PC-3 (cell line): ENCODE data around the gene ELMO3. TPM values are rescaled to one million over a fixed set of nuclear protein-coding genes. Genes with fewer than 3 reads are reported as not detected.

Experiments
- ATAC-seq: fragments of 200-7000 bp; cut with Tn5 transposase; 2 replicates; pipeline ENCODE4 v1.9.1; 2020; ENCODE audit warnings: mild to moderate bottlenecking, moderate library complexity
- BruUV-seq: library from RNA; stranded (reverse); fragments of 400-500 nt; replicated peaks from 2 replicates; lab custom pipeline; 2021; lab: Mats Ljungman, UMichigan
- CTCF ChIA-PET: fragments of 300-600 bp; sonication (Branson Sonifier 250); formaldehyde crosslinking; loops from one replicate; lab custom pipeline; 2022; ENCODE audit warnings: antibody characterized with exemption; lab: Charles Lee
- POLR2A ChIA-PET: fragments of 300-600 bp; sonication (Branson Sonifier 250); formaldehyde crosslinking; loops from one replicate; lab custom pipeline; 2022; ENCODE audit warnings: antibody characterized with exemption; ENCODE audit not compliant: unreplicated experiment; lab: Charles Lee
- DNase-seq: peaks from one replicate; pipeline ENCODE4 v3.0.0-alpha.2; 2015
- H2AFZ ChIP-seq: fragments of 300-600 bp; sonication (generic); 2 replicates; pipeline ENCODE4 v1.6.0; 2016; ENCODE audit warnings: antibody characterized with exemption, low read length
- H3F3A ChIP-seq: fragments of 300-600 bp; sonication (generic); one replicate; pipeline ENCODE4 v1.6.0; 2017; ENCODE audit warnings: antibody characterized with exemption, low read length, control low read depth, mild to moderate bottlenecking; ENCODE audit not compliant: unreplicated experiment
- H3K27ac ChIP-seq: fragments of 300-600 bp; sonication (generic); 2 replicates; pipeline ENCODE4 v1.5.1; 2016; ENCODE audit warnings: mild to moderate bottlenecking, low read length
- H3K27me3 ChIP-seq: fragments of 300-600 bp; sonication (generic); 2 replicates; pipeline ENCODE4 v1.6.1; 2016; ENCODE audit warnings: low read length, mixed read lengths
- H3K36me3 ChIP-seq: fragments of 300-600 bp; sonication (generic); 2 replicates; pipeline ENCODE4 v1.6.1; 2016; ENCODE audit warnings: low read depth, mixed run types, low read length, mixed read lengths
- H3K4me1 ChIP-seq: fragments of 300-600 bp; sonication (generic); 2 replicates; pipeline ENCODE4 v1.5.1; 2016; ENCODE audit warnings: low read length; ENCODE audit not compliant: insufficient read depth
- H3K4me2 ChIP-seq: fragments of 300-600 bp; sonication (generic); 2 replicates; pipeline ENCODE4 v1.6.0; 2016; ENCODE audit warnings: low read length
- H3K4me3 ChIP-seq: fragments of 300-600 bp; sonication (generic); 2 replicates; pipeline ENCODE4 v1.5.1; 2016; ENCODE audit warnings: mild to moderate bottlenecking, low read length, mixed read lengths
- H3K79me2 ChIP-seq: fragments of 300-600 bp; sonication (generic); 2 replicates; pipeline ENCODE4 v1.6.1; 2017; ENCODE audit warnings: low read length, mixed read lengths
- H3K9ac ChIP-seq: fragments of 300-600 bp; sonication (generic); 2 replicates; pipeline ENCODE4 v1.6.0; 2016; ENCODE audit warnings: mild to moderate bottlenecking, low read length
- H3K9me2 ChIP-seq: fragments of 300-600 bp; sonication (generic); replicated peaks from 2 replicates; pipeline ENCODE4 v1.6.1; 2016; ENCODE audit warnings: mixed run types, low read length, mixed read lengths
- H3K9me3 ChIP-seq: fragments of 300-600 bp; sonication (generic); 2 replicates; pipeline ENCODE4 v1.6.1; 2016; ENCODE audit warnings: low read length, mixed read lengths
- H4K20me1 ChIP-seq: fragments of 300-600 bp; sonication (generic); 2 replicates; pipeline ENCODE4 v1.6.1; 2016; ENCODE audit warnings: low read length, mixed read lengths
- EZH2 ChIP-seq: fragments of 300-600 bp; sonication (generic); IDR thresholded peaks from one replicate; pipeline ENCODE4 v1.6.1; 2017; ENCODE audit warnings: antibody characterized with exemption, mild to moderate bottlenecking, low read length; ENCODE audit not compliant: unreplicated experiment
- EZH2phosphoT487 ChIP-seq: fragments of 300-600 bp; sonication (generic); IDR thresholded peaks from 2 replicates; pipeline ENCODE4 v1.6.1; 2018; ENCODE audit warnings: mild to moderate bottlenecking, antibody characterized with exemption, low read length, borderline replicate concordance
- intact Hi-C: fragments of 100-400 bp; cut with micrococcal nuclease; formaldehyde crosslinking; loops from 2 replicates; pipeline ENCODE4 v1.9.0; 2023
- total RNA-seq: library from RNA; depleted of rRNA; stranded (reverse); fragments of >200 nt; gene quantifications from 2 replicates; pipeline ENCODE4 v1.2.3, GENCODE V29; 2014
- TF ChIP-seq, protein P1 (sequence below): fragments of 300-600 bp; sonication (generic); conservative IDR thresholded peaks from 2 replicates; pipeline ENCODE4 v1.5.1; 2017; ENCODE audit warnings: antibody characterized with exemption, low read depth, mild to moderate bottlenecking, low read length

ELMO3 gene
- total RNA-seq, 1 experiment from 2014 or later, result 2.2 TPM

GRCh38 chr16:67207249-67208091, 8.5 kb downstream of the ELMO3 start:
- no peaks in the 10 kb centered on the region for H4K20me1 ChIP-seq
- H3K27me3 ChIP-seq, result no peaks in the 10 kb centered on the region
- no peaks in the 10 kb centered on the region for H3K9me2 ChIP-seq
- peak overlapping the region; percentile 17; the same call in 1 of the 2 replicates for H2AFZ ChIP-seq
- no peaks in the 10 kb centered on the region for H3K79me2 ChIP-seq
- TF ChIP-seq EZH2phosphoT487 (no peak), EZH2 (no peak)
- TF ChIP-seq, protein P1, sequence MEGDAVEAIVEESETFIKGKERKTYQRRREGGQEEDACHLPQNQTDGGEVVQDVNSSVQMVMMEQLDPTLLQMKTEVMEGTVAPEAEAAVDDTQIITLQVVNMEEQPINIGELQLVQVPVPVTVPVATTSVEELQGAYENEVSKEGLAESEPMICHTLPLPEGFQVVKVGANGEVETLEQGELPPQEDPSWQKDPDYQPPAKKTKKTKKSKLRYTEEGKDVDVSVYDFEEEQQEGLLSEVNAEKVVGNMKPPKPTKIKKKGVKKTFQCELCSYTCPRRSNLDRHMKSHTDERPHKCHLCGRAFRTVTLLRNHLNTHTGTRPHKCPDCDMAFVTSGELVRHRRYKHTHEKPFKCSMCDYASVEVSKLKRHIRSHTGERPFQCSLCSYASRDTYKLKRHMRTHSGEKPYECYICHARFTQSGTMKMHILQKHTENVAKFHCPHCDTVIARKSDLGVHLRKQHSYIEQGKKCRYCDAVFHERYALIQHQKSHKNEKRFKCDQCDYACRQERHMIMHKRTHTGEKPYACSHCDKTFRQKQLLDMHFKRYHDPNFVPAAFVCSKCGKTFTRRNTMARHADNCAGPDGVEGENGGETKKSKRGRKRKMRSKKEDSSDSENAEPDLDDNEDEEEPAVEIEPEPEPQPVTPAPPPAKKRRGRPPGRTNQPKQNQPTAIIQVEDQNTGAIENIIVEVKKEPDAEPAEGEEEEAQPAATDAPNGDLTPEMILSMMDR, result no peak
- CTCF ChIA-PET, result no interaction called here
- intact Hi-C loops, result no loop called here
- no peaks in the 10 kb centered on the region for H3K36me3 ChIP-seq
- peak overlapping the region; percentile 62 for H3K4me2 ChIP-seq
- ATAC-seq (peak; percentile 88), DNase-seq (peak; percentile 86)
- peak overlapping the region; percentile 61 for H3K27ac ChIP-seq
- no peak overlapping the region for H3K9ac ChIP-seq
- H3K4me3 ChIP-seq, result no peak overlapping the region
- no peaks in the 10 kb centered on the region for H3K9me3 ChIP-seq
- BruUV-seq, result no TSS peak
- POLR2A ChIA-PET, result interaction anchor here (0.5 kb wide), 1 partner anchor 19 kb away, joined by 3 read pairs; no protein-coding TSS in a partner anchor
- no peaks in the 10 kb centered on the region for H3F3A ChIP-seq
- peaks cover 28% of the 10 kb centered on the region for H3K4me1 ChIP-seq

GRCh38 chr16:67208154-67208896, 9.4 kb downstream of the ELMO3 start:
- ChIA-PET POLR2A (interaction anchor here (0.5 kb wide), 1 partner anchor 18 kb away, joined by 3 read pairs; no protein-coding TSS in a partner anchor), CTCF (no interaction called here)
- H3K36me3 ChIP-seq, result no peaks in the 10 kb centered on the region
- H3K27ac ChIP-seq, result peak overlapping the region; percentile 61
- TF ChIP-seq, protein P1, result no peak
- TF ChIP-seq EZH2phosphoT487, result no peak
- no peak for TF ChIP-seq EZH2
- no peaks in the 10 kb centered on the region for H3K9me3 ChIP-seq
- no peaks in the 10 kb centered on the region for H3K27me3 ChIP-seq
- H3K9ac ChIP-seq, result no peak overlapping the region
- peaks cover 34% of the 10 kb centered on the region for H3K4me1 ChIP-seq
- peaks cover 3% of the 10 kb centered on the region for H3F3A ChIP-seq
- DNase-seq (no peak), ATAC-seq (peak; percentile 3)
- no TSS peak for BruUV-seq
- H3K4me2 ChIP-seq, result peak overlapping the region; percentile 40
- H3K79me2 ChIP-seq, result no peaks in the 10 kb centered on the region
- H3K4me3 ChIP-seq, result no peak overlapping the region
- intact Hi-C loops, result no loop called here
- no peaks in the 10 kb centered on the region for H4K20me1 ChIP-seq
- no peaks in the 10 kb centered on the region for H3K9me2 ChIP-seq
- H2AFZ ChIP-seq, result no peak overlapping the region
